ENCODE measurements around the gene CCDC157.

CCDC157 gene

DNA sequence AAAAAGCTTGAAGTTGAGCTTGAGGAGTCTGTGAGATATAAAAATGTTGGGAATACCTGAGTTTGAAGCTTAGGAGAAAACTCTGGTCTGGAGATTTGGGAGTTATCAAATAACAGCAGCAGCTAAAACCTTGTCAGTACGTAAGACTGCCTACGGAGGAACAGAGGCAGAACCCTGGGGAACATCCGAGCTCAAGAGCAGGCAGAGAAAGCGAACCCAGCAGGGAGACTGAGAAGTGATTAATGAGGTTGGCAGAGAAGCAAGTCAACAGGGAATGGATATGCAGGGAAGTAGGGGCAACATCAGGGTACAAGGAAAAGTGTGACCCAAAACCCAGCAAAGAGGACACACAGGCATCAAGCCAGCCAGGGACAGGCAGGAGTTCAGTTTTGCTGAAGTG lies 56.2 kb downstream of the CCDC157 start:
- H3K9ac ChIP-seq (ENCODE audit: low read depth, low read length), result no peak overlapping the region
- peaks cover 15% of the 10 kb centered on the region for H3K36me3 ChIP-seq (ENCODE audit: control insufficient read depth, insufficient read depth, low read length)
- no peaks in the 10 kb centered on the region for H3K27me3 ChIP-seq (ENCODE audit: control insufficient read depth, insufficient read depth, low read length)
- H3K9me3 ChIP-seq (ENCODE audit: control insufficient read depth, insufficient read depth, low read length), result no peaks in the 10 kb centered on the region
- no peaks in the 10 kb centered on the region for H3K4me1 ChIP-seq (ENCODE audit: control insufficient read depth, insufficient read depth, low read length)
- H3K4me3 ChIP-seq (ENCODE audit: low read depth, low read length), result no peak overlapping the region

DNA sequence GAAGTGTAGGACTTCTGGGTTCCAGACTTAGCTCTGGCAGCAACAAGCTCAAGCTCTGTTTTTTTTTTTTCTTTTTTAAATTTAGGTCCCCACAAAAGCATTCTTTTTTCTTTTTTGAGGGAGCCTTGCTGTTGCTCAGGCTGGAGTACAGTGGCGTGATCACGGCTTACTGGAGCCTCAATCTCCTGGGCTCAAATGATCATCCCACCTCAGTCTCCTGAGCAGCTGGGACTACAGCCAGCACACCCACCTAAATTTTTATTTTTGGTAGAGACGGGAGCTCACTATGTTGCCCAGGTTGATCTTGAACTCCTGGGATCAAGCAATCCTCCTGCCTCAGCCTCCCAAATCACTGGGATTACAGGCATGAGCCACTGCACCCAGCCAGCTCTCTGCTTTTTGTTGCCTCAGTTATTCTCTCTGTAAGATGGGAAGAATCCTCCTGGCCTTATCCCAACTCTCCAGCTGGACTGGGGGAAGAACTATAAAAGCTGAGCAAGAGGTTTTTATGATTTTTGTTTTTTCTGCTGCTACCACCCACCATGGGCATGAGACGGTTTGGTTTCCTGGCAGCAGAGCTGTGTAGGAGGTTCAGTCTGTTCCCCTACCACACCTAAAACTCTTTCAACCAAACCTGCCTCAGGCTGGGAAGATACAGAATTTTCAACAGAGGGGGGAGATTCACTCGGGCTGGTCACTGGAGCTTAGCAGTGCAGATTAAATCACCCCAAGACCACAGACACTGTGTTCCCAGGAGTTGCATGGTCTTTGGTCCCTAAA lies 57.1 kb downstream of the CCDC157 start:
- Histone ChIP-seq H3K27me3 (ENCODE audit: control insufficient read depth, insufficient read depth, low read length) (no peaks in the 10 kb centered on the region), H3K4me1 (ENCODE audit: control insufficient read depth, insufficient read depth, low read length) (no peaks in the 10 kb centered on the region), H3K4me3 (ENCODE audit: low read depth, low read length) (no peak overlapping the region), H3K9me3 (ENCODE audit: control insufficient read depth, insufficient read depth, low read length) (no peaks in the 10 kb centered on the region), H3K9ac (ENCODE audit: low read depth, low read length) (no peak overlapping the region), H3K36me3 (ENCODE audit: control insufficient read depth, insufficient read depth, low read length) (peaks cover 15% of the 10 kb centered on the region)

DNA sequence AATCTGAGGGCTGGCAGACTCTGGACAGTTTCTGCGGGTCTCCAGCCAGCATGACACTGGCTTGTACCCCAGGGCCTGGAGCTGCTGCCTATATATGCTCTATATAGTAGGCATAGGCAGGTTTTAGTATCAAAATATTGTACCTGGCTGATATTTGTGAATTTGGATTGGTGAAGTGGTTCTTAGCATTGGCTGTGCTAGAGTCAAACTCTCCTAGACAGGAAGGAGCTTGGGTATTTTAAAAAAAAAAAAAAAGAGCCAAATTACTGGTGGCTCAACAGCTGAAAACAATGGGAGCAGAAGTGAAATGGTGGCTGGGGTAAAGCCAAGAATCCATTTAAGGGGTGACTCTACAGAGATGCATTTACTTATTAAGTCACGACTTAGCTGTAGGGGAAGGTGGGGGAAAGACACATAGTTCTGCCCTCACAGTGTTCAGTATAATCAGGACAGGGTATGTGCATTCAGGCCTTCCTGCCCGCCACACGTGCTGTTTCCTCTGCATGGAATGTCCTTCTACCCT lies 57.8 kb downstream of the CCDC157 start:
- H3K4me1 ChIP-seq (ENCODE audit: control insufficient read depth, insufficient read depth, low read length), result no peaks in the 10 kb centered on the region
- H3K36me3 ChIP-seq (ENCODE audit: control insufficient read depth, insufficient read depth, low read length), result peaks cover 15% of the 10 kb centered on the region
- no peaks in the 10 kb centered on the region for H3K9me3 ChIP-seq (ENCODE audit: control insufficient read depth, insufficient read depth, low read length)
- H3K4me3 ChIP-seq (ENCODE audit: low read depth, low read length), result no peak overlapping the region
- H3K27me3 ChIP-seq (ENCODE audit: control insufficient read depth, insufficient read depth, low read length), result no peaks in the 10 kb centered on the region
- H3K9ac ChIP-seq (ENCODE audit: low read depth, low read length), result no peak overlapping the region

DNA sequence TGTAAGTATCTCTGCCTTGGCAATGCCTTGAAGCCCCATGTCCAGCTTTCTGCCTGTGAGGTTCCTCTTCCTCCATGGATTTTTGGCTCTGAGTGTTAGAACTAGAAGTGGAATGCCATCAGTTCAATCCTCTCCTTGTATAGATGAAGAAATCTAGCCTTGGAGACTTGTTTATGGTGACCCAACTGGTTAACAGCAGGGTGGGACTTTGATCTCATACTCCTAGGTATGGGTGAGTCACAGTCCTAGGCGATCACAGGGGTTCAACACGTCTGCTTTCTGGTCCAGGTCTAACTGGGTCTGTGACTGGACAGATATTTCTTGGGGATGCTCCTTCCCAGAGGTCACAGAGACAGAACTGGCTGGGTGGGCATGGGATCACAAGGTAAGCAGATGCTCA lies 59.6 kb downstream of the CCDC157 start:
- peaks cover 11% of the 10 kb centered on the region for H3K36me3 ChIP-seq (ENCODE audit: control insufficient read depth, insufficient read depth, low read length)
- no peak overlapping the region for H3K4me3 ChIP-seq (ENCODE audit: low read depth, low read length)
- H3K27me3 ChIP-seq (ENCODE audit: control insufficient read depth, insufficient read depth, low read length), result no peaks in the 10 kb centered on the region
- H3K4me1 ChIP-seq (ENCODE audit: control insufficient read depth, insufficient read depth, low read length), result no peaks in the 10 kb centered on the region
- H3K9ac ChIP-seq (ENCODE audit: low read depth, low read length), result no peak overlapping the region
- no peaks in the 10 kb centered on the region for H3K9me3 ChIP-seq (ENCODE audit: control insufficient read depth, insufficient read depth, low read length)

DNA sequence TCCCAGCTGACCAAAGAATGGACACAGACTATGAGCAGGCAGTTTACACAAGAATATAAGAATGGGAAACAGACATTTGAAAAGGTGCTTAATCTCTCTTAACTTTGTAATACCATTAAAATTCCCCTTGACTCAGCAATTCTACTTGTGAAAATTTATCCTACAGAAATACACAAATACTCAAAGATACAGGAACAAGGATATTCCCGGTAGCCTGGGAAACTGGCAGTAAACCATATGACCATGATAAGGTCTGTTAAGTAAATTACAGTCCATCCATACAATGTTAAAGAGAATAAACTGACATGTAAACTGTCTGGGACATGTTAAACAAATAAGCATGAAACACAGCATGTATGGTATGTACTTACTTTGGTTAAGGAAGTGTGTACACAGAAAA lies 60.0 kb downstream of the CCDC157 start:
- no peaks in the 10 kb centered on the region for H3K9me3 ChIP-seq (ENCODE audit: control insufficient read depth, insufficient read depth, low read length)
- H3K9ac ChIP-seq (ENCODE audit: low read depth, low read length), result no peak overlapping the region
- no peaks in the 10 kb centered on the region for H3K4me1 ChIP-seq (ENCODE audit: control insufficient read depth, insufficient read depth, low read length)
- no peaks in the 10 kb centered on the region for H3K27me3 ChIP-seq (ENCODE audit: control insufficient read depth, insufficient read depth, low read length)
- peaks cover 9% of the 10 kb centered on the region for H3K36me3 ChIP-seq (ENCODE audit: control insufficient read depth, insufficient read depth, low read length)
- H3K4me3 ChIP-seq (ENCODE audit: low read depth, low read length), result no peak overlapping the region

DNA sequence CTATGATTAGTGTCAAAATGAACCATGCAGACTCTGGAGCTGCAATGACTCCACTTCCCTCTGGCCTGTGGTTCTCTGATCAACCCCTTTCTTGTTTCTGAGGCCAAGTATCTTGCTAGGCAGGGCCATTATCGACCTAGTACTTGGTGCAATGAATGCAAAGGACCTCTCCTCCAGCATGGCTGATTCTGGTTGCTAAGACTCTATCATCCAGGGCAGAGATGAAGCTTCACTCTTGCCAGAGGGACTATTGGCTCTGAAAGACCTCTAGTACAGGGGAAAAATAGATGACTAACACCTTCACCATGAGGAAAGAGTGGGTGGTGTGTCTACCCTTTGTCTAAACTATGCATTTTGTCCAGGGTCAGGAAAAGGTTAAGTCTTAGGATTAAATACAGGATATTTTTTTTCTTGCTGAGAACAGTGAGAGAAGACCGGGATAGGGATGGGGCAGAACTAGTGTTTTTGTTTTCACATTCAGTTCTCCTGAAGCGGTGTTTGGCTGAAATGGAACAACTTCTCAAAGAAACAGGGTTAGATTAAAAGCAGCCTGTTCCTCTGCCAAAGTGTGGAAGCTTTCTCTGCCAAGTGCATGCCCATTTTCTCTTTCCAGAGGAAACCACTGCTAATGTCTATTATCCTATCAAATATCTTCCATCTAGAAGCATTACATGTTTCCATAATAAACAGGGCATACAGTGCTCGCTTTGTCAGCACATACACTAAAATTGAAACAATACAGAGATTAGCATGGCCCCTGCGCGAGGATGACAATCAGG lies 63.7 kb downstream of the CCDC157 start:
- H3K4me1 ChIP-seq (ENCODE audit: control insufficient read depth, insufficient read depth, low read length), result peaks cover 6% of the 10 kb centered on the region
- H3K9me3 ChIP-seq (ENCODE audit: control insufficient read depth, insufficient read depth, low read length), result no peaks in the 10 kb centered on the region
- H3K4me3 ChIP-seq (ENCODE audit: low read depth, low read length), result no peak overlapping the region
- no peaks in the 10 kb centered on the region for H3K27me3 ChIP-seq (ENCODE audit: control insufficient read depth, insufficient read depth, low read length)
- H3K9ac ChIP-seq (ENCODE audit: low read depth, low read length), result no peak overlapping the region
- peaks cover 7% of the 10 kb centered on the region for H3K36me3 ChIP-seq (ENCODE audit: control insufficient read depth, insufficient read depth, low read length)

DNA sequence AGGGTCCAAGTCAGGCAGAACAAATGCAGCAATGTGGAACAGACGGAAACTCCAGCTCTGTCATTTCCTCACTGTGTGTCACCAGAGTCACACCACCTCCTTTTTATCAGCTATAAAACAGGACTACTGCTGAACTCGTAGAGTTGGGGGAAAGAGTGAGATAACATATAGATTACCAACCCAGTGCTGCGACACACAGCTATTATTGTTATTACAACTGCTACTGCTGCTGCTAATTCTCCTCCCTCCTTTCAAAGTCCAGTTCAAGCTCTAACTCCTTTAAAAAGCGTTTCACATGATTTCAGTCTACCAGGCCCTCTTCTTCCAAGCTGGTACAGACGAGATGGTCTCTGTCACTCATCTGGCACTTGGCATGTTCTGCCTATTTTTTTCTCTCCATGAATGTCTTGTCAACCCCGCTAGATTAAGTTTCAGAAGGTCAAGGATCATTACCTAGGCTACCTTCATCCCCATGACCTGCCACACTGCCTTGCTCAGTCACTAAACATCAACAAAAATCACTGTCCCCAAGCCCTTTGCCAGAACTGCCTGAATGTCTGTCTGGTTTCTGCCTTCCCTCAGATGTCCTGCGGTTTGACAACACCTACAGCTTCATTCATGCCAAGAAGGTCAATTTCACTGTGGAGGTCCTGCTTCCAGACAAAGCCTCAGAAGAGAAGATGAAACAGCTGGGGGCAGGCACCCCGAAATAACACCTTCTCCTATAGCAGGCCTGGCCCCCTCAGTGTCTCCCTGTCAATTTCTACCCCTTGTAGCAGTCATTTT lies 65.1 kb downstream of the CCDC157 start:
- peaks cover under 1% of the 10 kb centered on the region for H3K36me3 ChIP-seq (ENCODE audit: control insufficient read depth, insufficient read depth, low read length)
- H3K4me1 ChIP-seq (ENCODE audit: control insufficient read depth, insufficient read depth, low read length), result peaks cover 9% of the 10 kb centered on the region
- H3K27me3 ChIP-seq (ENCODE audit: control insufficient read depth, insufficient read depth, low read length), result no peaks in the 10 kb centered on the region
- no peak overlapping the region for H3K9ac ChIP-seq (ENCODE audit: low read depth, low read length)
- H3K4me3 ChIP-seq (ENCODE audit: low read depth, low read length), result peak overlapping the region; percentile 6
- H3K9me3 ChIP-seq (ENCODE audit: control insufficient read depth, insufficient read depth, low read length), result no peaks in the 10 kb centered on the region

DNA sequence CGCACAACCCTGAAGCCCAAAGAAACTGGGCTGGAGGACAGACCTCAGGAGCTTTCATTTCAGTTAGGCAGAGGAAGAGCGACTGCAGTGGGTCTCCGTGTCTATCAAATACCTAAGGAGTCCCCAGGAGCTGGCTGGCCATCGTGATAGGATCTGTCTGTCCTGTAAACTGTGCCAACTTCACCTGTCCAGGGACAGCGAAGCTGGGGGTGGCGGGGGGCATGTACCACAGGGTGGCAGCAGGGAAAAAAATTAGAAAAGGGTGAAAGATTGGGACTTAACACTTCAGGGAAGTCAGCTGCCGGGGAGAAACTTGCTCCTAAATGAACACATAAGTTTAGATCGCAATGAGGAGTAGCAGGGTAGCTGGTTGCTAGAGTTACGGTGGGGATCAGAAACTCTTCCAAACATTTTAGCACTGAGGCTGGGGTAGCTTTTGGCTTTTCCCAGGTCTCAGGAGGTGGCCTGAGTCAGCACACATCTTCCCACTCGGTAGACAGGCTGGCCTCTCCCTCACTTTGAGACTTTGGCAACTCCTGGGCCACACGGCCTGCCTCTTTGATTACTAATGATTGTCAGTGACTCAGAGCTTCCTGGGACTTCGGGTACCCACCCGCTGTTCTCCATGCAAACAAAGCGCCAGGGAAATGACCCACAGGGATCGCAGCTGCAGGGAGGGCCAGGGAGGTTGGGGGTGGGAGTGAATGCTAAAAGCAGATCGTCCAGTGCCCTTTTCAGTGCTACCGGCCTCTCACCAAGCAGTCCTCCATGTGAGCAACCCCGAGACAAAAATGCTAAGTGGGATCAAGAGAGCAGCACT lies 65.9 kb downstream of the CCDC157 start:
- Histone ChIP-seq H3K9me3 (ENCODE audit: control insufficient read depth, insufficient read depth, low read length) (no peaks in the 10 kb centered on the region), H3K27me3 (ENCODE audit: control insufficient read depth, insufficient read depth, low read length) (no peaks in the 10 kb centered on the region), H3K36me3 (ENCODE audit: control insufficient read depth, insufficient read depth, low read length) (peaks cover 4% of the 10 kb centered on the region), H3K9ac (ENCODE audit: low read depth, low read length) (peak overlapping the region; percentile 89), H3K4me1 (ENCODE audit: control insufficient read depth, insufficient read depth, low read length) (peaks cover 9% of the 10 kb centered on the region), H3K4me3 (ENCODE audit: low read depth, low read length) (peak overlapping the region; percentile 88)

DNA sequence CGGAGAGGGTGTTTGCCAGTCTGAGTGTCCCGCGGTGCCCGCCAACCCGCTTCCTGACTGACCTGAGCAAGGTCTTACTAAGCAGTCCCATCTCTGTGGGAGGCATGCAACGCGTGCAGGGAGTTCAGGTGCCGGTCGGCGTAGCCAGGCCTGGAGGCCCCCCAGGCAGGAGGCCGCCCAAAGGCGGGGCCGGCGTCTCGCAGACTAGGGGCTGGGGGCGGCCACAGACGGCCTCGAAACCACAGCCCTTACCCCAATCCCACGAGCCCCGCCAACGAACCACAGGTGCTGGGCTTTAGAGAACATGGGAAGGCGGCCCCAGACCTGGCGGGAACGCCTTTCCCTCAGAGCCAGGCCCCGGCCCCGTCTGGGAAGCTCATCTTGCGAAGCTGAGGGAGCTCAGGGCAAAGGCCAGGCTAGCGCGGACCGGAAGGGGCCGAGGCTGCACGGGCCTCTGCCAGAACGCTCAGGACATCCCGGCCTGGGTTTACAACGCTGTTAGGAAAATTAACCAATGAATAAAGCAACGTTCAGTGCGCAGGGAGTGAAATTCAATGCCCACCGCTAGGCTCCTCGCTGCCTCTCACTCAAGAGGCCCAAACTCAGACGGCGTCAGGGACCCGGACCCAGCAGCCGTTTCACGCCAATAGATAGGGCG lies 66.6 kb downstream of the CCDC157 start:
- Histone ChIP-seq H3K27me3 (ENCODE audit: control insufficient read depth, insufficient read depth, low read length) (no peaks in the 10 kb centered on the region), H3K4me1 (ENCODE audit: control insufficient read depth, insufficient read depth, low read length) (peaks cover 9% of the 10 kb centered on the region), H3K4me3 (ENCODE audit: low read depth, low read length) (peak overlapping the region; percentile 88), H3K36me3 (ENCODE audit: control insufficient read depth, insufficient read depth, low read length) (peaks cover 9% of the 10 kb centered on the region), H3K9me3 (ENCODE audit: control insufficient read depth, insufficient read depth, low read length) (no peaks in the 10 kb centered on the region), H3K9ac (ENCODE audit: low read depth, low read length) (peak overlapping the region; percentile 89)

DNA sequence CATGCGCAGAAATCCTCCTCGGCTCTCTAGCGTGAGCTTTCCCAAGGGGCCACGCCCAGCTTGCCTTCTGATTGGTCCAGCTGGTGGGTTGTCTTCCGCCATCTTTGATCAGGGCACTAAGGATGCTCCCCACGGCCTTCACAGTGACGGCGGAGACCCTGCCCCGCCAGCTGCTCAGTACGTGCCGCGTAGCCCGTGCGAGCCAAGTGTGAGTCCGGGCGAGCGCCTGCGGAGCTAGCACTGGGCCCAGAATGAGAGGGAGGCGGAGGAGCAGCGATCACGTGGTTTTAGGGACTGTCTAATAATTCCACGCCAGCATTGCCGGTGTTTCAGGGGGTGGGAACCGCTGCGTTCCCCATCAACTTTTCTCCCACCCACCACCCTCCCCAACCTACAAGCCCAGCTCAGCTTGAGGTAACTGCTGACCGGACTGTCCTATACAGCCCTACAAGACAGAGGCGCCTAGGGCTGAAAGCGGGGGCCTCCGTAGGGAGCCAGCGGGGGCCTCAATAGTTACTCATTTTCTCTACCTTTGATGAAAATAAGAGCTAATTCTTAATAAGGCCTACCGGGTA lies 67.2 kb downstream of the CCDC157 start:
- H3K36me3 ChIP-seq (ENCODE audit: control insufficient read depth, insufficient read depth, low read length), result peaks cover 11% of the 10 kb centered on the region
- H3K4me3 ChIP-seq (ENCODE audit: low read depth, low read length), result peak overlapping the region; percentile 88
- H3K27me3 ChIP-seq (ENCODE audit: control insufficient read depth, insufficient read depth, low read length), result no peaks in the 10 kb centered on the region

More for the DNA sequence above, 67.2 kb downstream of the CCDC157 start:
- Histone ChIP-seq H3K9me3 (ENCODE audit: control insufficient read depth, insufficient read depth, low read length) (no peaks in the 10 kb centered on the region), H3K4me1 (ENCODE audit: control insufficient read depth, insufficient read depth, low read length) (peaks cover 9% of the 10 kb centered on the region), H3K9ac (ENCODE audit: low read depth, low read length) (peak overlapping the region; percentile 89)

Measured in iPS-15b (cell line).